Measurements from ENCODE around the gene GRID1. TPM values are rescaled to one million over a fixed set of nuclear protein-coding genes. Genes with fewer than 3 reads are reported as not detected.

The GRID1 gene
- total RNA-seq, 1 donor from 2014 or later = 0.60 TPM

GRCh38 chr10:86393862-86394455, 27.4 kb upstream of the GRID1 start:
- no peak for DNase-seq (ENCODE audit: low spot score)
- peaks cover 3% of the 10 kb centered on the region for H3K4me1 Mint-ChIP-seq (ENCODE audit: low read depth)
- H3K36me3 Mint-ChIP-seq (ENCODE audit: low read depth) = no peaks in the 10 kb centered on the region
- no peak overlapping the region for H3K27ac Mint-ChIP-seq (ENCODE audit: unreplicated experiment)
- H3K27me3 Mint-ChIP-seq (ENCODE audit: low read depth) = peaks cover 12% of the 10 kb centered on the region
- H3K9me3 Mint-ChIP-seq (ENCODE audit: low read depth) = no peaks in the 10 kb centered on the region
- H3K4me3 Mint-ChIP-seq (ENCODE audit: unreplicated experiment) = no peak overlapping the region
- TF ChIP-seq CTCF (IDR thresholded peaks at IDR 0.05) = no peak

GRCh38 chr10:86393362-86393761, 26.8 kb upstream of the GRID1 start:
- H3K27me3 Mint-ChIP-seq (ENCODE audit: low read depth) = peaks cover 14% of the 10 kb centered on the region
- H3K4me3 Mint-ChIP-seq (ENCODE audit: unreplicated experiment) = no peak overlapping the region
- peaks cover 3% of the 10 kb centered on the region for H3K4me1 Mint-ChIP-seq (ENCODE audit: low read depth)
- H3K27ac Mint-ChIP-seq (ENCODE audit: unreplicated experiment) = no peak overlapping the region
- DNase-seq (ENCODE audit: low spot score) = no peak
- H3K36me3 Mint-ChIP-seq (ENCODE audit: low read depth) = no peaks in the 10 kb centered on the region
- TF ChIP-seq CTCF (IDR thresholded peaks at IDR 0.05) = no peak
- no peaks in the 10 kb centered on the region for H3K9me3 Mint-ChIP-seq (ENCODE audit: low read depth)

GRCh38 chr10:86392723-86393094, 26.1 kb upstream of the GRID1 start:
- no peaks in the 10 kb centered on the region for H3K9me3 Mint-ChIP-seq (ENCODE audit: low read depth)
- no peak overlapping the region for H3K4me3 Mint-ChIP-seq (ENCODE audit: unreplicated experiment)
- peaks cover 19% of the 10 kb centered on the region for H3K27me3 Mint-ChIP-seq (ENCODE audit: low read depth)
- TF ChIP-seq CTCF (IDR thresholded peaks at IDR 0.05) = no peak
- no peak overlapping the region for H3K27ac Mint-ChIP-seq (ENCODE audit: unreplicated experiment)
- peaks cover 3% of the 10 kb centered on the region for H3K4me1 Mint-ChIP-seq (ENCODE audit: low read depth)
- peaks cover 3% of the 10 kb centered on the region for H3K36me3 Mint-ChIP-seq (ENCODE audit: low read depth)
- DNase-seq (ENCODE audit: low spot score) = no peak

GRCh38 chr10:86391986-86392722, 25.6 kb upstream of the GRID1 start:
- no peaks in the 10 kb centered on the region for H3K9me3 Mint-ChIP-seq (ENCODE audit: low read depth)
- DNase-seq (ENCODE audit: low spot score) = no peak
- peaks cover 3% of the 10 kb centered on the region for H3K36me3 Mint-ChIP-seq (ENCODE audit: low read depth)
- H3K27me3 Mint-ChIP-seq (ENCODE audit: low read depth) = peaks cover 25% of the 10 kb centered on the region
- no peak overlapping the region for H3K4me3 Mint-ChIP-seq (ENCODE audit: unreplicated experiment)
- no peak overlapping the region for H3K27ac Mint-ChIP-seq (ENCODE audit: unreplicated experiment)
- TF ChIP-seq CTCF (IDR thresholded peaks at IDR 0.05) = no peak
- H3K4me1 Mint-ChIP-seq (ENCODE audit: low read depth) = peaks cover 3% of the 10 kb centered on the region

- no peak overlapping the region for H3K27ac Mint-ChIP-seq (ENCODE audit: unreplicated experiment)
- no peak overlapping the region for H3K4me3 Mint-ChIP-seq (ENCODE audit: unreplicated experiment)
- TF ChIP-seq CTCF (IDR thresholded peaks at IDR 0.05) = no peak
- H3K4me1 Mint-ChIP-seq (ENCODE audit: low read depth) = peaks cover 3% of the 10 kb centered on the region
- peaks cover 25% of the 10 kb centered on the region for H3K27me3 Mint-ChIP-seq (ENCODE audit: low read depth)
- DNase-seq (ENCODE audit: low spot score) = no peak
- peaks cover 3% of the 10 kb centered on the region for H3K36me3 Mint-ChIP-seq (ENCODE audit: low read depth)
- no peaks in the 10 kb centered on the region for H3K9me3 Mint-ChIP-seq (ENCODE audit: low read depth)
These were observed 24.7 kb upstream of the GRID1 start for GRCh38 chr10:86391236-86391840.
